Karpas-422 (cell line): ENCODE results near the gene ZNF804B. TPM values are rescaled to one million over a fixed set of nuclear protein-coding genes. Genes with fewer than 3 reads are reported as not detected.

Source experiments
- DNase-seq: peaks from one replicate; pipeline ENCODE4 v3.0.0-alpha.2; 2015
- H2AFZ ChIP-seq: fragments of 200-600 bp; sonication (generic); 2 replicates; pipeline ENCODE4 v1.6.1; 2014; ENCODE audit warnings: antibody characterized with exemption, low read length, mixed read lengths
- H3K27ac ChIP-seq: fragments of 200-600 bp; sonication (generic); 2 replicates; pipeline ENCODE4 v1.5.1; 2014; ENCODE audit warnings: mild to moderate bottlenecking, low read length, moderate library complexity
- H3K27me3 ChIP-seq: fragments of 200-600 bp; sonication (generic); 2 replicates; pipeline ENCODE4 v1.6.1; 2014; ENCODE audit warnings: low read length, mixed read lengths
- H3K36me3 ChIP-seq: fragments of 200-600 bp; sonication (generic); 2 replicates; pipeline ENCODE4 v1.6.1; 2014; ENCODE audit warnings: low read length, mixed read lengths; ENCODE audit not compliant: insufficient read depth
- H3K4me1 ChIP-seq: fragments of 200-600 bp; sonication (generic); 2 replicates; pipeline ENCODE4 v1.6.1; 2014; ENCODE audit warnings: mild to moderate bottlenecking, low read length, mixed read lengths
- H3K4me2 ChIP-seq: fragments of 200-600 bp; sonication (generic); 2 replicates; pipeline ENCODE4 v1.6.1; 2014; ENCODE audit warnings: low read length, low read depth, mild to moderate bottlenecking; ENCODE audit not compliant: poor library complexity, severe bottlenecking
- H3K4me3 ChIP-seq: fragments of 200-600 bp; sonication (generic); 2 replicates; pipeline ENCODE4 v1.5.1; 2014; ENCODE audit warnings: mild to moderate bottlenecking, antibody characterized with exemption, low read length, mixed read lengths
- H3K79me2 ChIP-seq: fragments of 200-600 bp; sonication (generic); 2 replicates; pipeline ENCODE4 v1.6.1; 2014; ENCODE audit warnings: mild to moderate bottlenecking, low read length, mixed read lengths
- H3K9ac ChIP-seq: fragments of 200-600 bp; sonication (generic); 2 replicates; pipeline ENCODE4 v1.6.0; 2014; ENCODE audit warnings: low read length
- H3K9me2 ChIP-seq: fragments of 200-600 bp; sonication (generic), shearing (Covaris generic); replicated peaks from 2 replicates; pipeline ENCODE4 v1.6.0; 2014; ENCODE audit warnings: mild to moderate bottlenecking, low read length, moderate library complexity; ENCODE audit not compliant: insufficient read depth
- H3K9me3 ChIP-seq: fragments of 300-700, 200-600 bp; sonication (generic); 2 replicates; pipeline ENCODE4 v1.6.1; 2014; ENCODE audit warnings: low read length, mixed read lengths
- H4K20me1 ChIP-seq: fragments of 200-600 bp; sonication (generic); 2 replicates; pipeline ENCODE4 v1.6.1; 2014; ENCODE audit warnings: mild to moderate bottlenecking, antibody characterized with exemption, low read length, low read depth; ENCODE audit not compliant: insufficient read depth
- total RNA-seq: library from RNA; depleted of rRNA; stranded (reverse); fragments of >200 nt; shearing (Covaris generic); gene quantifications from 2 replicates; pipeline ENCODE4 v1.2.3, GENCODE V29; 2014; ENCODE audit warnings: low replicate concordance

ZNF804B gene
- total RNA-seq, 1 experiment from 2014 or later: not detected

DNA sequence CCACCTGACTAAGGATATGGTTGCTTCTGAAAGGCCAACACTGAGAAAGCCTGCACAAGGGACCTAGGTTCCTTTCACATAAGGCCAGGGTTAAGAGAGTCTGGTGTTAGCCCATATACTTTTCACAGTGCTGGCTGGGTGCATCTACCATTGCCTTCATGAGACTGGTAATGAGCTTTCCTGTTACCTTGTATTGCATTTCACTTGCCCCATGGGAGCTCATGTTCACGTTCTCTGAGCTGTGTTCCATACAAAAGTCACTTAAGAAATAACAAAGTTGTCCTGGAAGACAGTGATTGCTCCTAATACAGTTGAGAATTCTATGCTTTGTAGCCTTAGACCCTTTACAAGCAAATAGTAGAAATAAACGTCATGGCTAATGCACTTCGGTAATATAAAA lies 373.9 kb downstream of the ZNF804B start:
- no peaks in the 10 kb centered on the region for H3K9me2 ChIP-seq
- no peak overlapping the region for H3K9ac ChIP-seq
- no peaks in the 10 kb centered on the region for H3K4me1 ChIP-seq

DNA sequence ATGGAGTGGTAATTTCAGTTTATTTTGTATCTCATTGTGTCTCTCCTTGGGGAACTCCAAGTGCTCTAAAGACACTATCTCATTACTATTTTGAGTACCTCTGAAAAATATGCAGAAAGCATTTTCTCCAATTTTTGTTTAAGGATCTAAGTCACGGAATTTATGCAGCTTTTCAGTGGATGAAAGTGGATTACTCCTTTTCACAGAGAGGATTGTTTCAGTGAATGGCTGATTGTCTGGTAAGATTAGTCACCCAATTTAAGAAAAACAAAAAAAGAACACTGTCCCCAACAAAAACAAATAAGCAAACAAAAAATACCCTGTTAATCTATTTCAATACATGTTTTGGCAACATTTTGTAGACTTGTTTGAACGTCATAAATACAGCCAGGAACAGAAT lies 374.3 kb downstream of the ZNF804B start:
- Histone ChIP-seq H3K4me3 (no peak overlapping the region), H3K36me3 (no peaks in the 10 kb centered on the region), H3K27me3 (no peaks in the 10 kb centered on the region), H3K79me2 (no peaks in the 10 kb centered on the region), H3K4me2 (no peak overlapping the region), H3K27ac (no peak overlapping the region), H3K9me2 (no peaks in the 10 kb centered on the region), H3K9ac (no peak overlapping the region), H3K9me3 (peaks cover 5% of the 10 kb centered on the region), H2AFZ (no peak overlapping the region), H4K20me1 (no peaks in the 10 kb centered on the region), H3K4me1 (no peaks in the 10 kb centered on the region)
- DNase-seq: no peak

More for the DNA sequence above, 373.9 kb downstream of the ZNF804B start:
- no peak overlapping the region for H2AFZ ChIP-seq
- H4K20me1 ChIP-seq: no peaks in the 10 kb centered on the region
- DNase-seq: no peak
- H3K27ac ChIP-seq: no peak overlapping the region
- H3K4me3 ChIP-seq: no peak overlapping the region
- peaks cover 3% of the 10 kb centered on the region; the same call in 1 of the 2 replicates for H3K9me3 ChIP-seq
- H3K27me3 ChIP-seq: no peaks in the 10 kb centered on the region
- H3K79me2 ChIP-seq: no peaks in the 10 kb centered on the region
- H3K36me3 ChIP-seq: no peaks in the 10 kb centered on the region
- no peak overlapping the region for H3K4me2 ChIP-seq

DNA sequence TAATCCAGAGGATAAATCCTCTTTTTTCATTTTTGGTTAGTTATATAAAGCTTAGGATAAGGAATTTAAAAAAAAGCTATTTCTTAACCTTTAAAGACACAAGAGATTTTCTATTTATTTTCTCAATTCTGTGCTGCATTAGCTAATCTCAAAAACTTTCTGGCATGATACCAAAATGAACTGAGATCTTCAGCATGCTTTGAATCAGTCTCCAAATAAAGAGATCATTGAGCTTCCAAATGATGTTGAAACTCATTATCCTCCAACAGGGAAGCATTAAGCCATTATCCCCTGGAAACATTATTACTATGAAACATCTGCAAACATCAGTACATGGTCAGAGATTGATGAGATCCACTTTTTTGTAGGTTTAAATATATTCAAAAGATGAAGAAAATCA lies 386.3 kb downstream of the ZNF804B start:
- H3K27ac ChIP-seq: no peak overlapping the region
- H3K9ac ChIP-seq: no peak overlapping the region
- no peaks in the 10 kb centered on the region for H3K9me2 ChIP-seq
- no peaks in the 10 kb centered on the region for H3K36me3 ChIP-seq
- no peak overlapping the region for H3K4me2 ChIP-seq
- DNase-seq: no peak
- peaks cover 15% of the 10 kb centered on the region for H3K9me3 ChIP-seq
- H3K27me3 ChIP-seq: no peaks in the 10 kb centered on the region
- no peaks in the 10 kb centered on the region for H4K20me1 ChIP-seq
- no peak overlapping the region for H3K4me3 ChIP-seq
- no peaks in the 10 kb centered on the region for H3K79me2 ChIP-seq
- no peaks in the 10 kb centered on the region for H3K4me1 ChIP-seq
- no peak overlapping the region for H2AFZ ChIP-seq

DNA sequence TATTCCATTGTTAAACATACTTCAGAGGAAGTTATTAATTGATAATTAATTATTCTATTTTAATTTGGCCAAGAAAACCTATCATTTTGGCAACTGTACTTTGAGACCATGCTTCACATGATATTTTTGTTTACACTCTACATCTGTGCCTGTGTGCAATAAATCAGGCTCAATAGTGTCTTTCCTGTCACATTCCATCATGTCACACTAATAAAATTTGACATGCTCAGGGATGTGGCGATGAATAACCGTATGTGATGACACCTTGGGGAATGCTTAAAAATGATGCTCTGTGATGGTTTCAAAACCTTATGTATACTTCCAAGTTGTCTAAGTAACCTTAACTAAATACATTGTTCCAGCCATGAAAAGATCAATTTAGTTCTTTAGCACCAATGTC lies 400.6 kb downstream of the ZNF804B start:
- H3K9me2 ChIP-seq: no peaks in the 10 kb centered on the region
- H3K4me1 ChIP-seq: no peaks in the 10 kb centered on the region
- H3K9ac ChIP-seq: no peak overlapping the region
- H3K27ac ChIP-seq: no peak overlapping the region
- no peaks in the 10 kb centered on the region for H3K36me3 ChIP-seq
- peaks cover 10% of the 10 kb centered on the region for H3K9me3 ChIP-seq
- H3K4me3 ChIP-seq: no peak overlapping the region
- no peaks in the 10 kb centered on the region for H4K20me1 ChIP-seq
- no peak overlapping the region for H3K4me2 ChIP-seq
- H2AFZ ChIP-seq: no peak overlapping the region
- H3K79me2 ChIP-seq: no peaks in the 10 kb centered on the region
- no peaks in the 10 kb centered on the region for H3K27me3 ChIP-seq
- no peak for DNase-seq

DNA sequence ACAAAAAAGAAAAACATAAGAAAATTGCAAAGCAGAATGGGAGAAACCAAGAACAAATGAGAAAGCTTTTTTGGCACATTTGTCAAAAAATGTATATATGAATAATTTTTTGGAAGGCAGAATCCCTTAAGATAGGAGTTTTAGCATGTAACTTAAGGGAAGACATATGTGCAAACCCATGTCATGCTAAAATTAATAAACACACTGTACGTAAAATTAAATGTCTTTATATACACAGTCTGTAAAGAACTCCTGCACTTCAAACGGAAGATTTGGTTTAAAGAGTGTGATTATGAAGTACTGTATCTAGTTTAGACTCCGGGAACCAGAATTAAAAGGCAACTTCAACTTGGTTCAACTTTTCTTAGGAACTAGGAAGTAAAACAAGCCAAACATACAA lies 405.9 kb downstream of the ZNF804B start:
- H3K4me1 ChIP-seq: no peaks in the 10 kb centered on the region
- DNase-seq: no peak
- H3K9me3 ChIP-seq: peaks cover 7% of the 10 kb centered on the region
- H3K4me2 ChIP-seq: no peak overlapping the region
- no peaks in the 10 kb centered on the region for H4K20me1 ChIP-seq
- H3K36me3 ChIP-seq: no peaks in the 10 kb centered on the region
- no peaks in the 10 kb centered on the region for H3K27me3 ChIP-seq
- H2AFZ ChIP-seq: no peak overlapping the region
- 0 out of 2 replicates have a peak, but pooled peaks cover 2% of the 10 kb centered on the region for H3K9me2 ChIP-seq
- no peaks in the 10 kb centered on the region for H3K79me2 ChIP-seq
- H3K4me3 ChIP-seq: no peak overlapping the region
- no peak overlapping the region for H3K9ac ChIP-seq
- H3K27ac ChIP-seq: no peak overlapping the region

DNA sequence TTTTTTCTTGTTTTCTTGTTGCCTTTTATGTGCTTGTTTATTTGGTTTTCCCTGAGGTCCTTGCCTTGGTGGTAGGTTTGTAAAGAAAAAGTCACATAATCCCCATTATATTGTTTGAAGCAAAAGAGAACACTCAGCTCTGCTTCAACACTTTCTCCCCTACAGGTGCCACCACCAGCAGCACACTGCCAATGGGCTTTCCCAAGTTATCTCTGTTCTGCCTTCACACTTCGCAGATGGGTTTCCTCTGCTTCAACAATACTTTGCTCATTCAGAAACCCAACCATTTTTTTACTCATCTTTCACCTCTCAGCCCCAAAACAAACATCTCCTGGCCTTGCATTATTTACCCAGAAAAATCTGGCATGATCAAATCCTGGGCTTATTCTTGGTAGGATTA lies 411.1 kb downstream of the ZNF804B start:
- Histone ChIP-seq H4K20me1 (no peaks in the 10 kb centered on the region), H3K9me3 (no peaks in the 10 kb centered on the region; the same call in 1 of the 2 replicates), H3K27ac (no peak overlapping the region), H3K4me1 (no peaks in the 10 kb centered on the region), H2AFZ (no peak overlapping the region), H3K4me3 (no peak overlapping the region), H3K4me2 (no peak overlapping the region), H3K27me3 (no peaks in the 10 kb centered on the region), H3K9ac (no peak overlapping the region), H3K36me3 (no peaks in the 10 kb centered on the region), H3K9me2 (0 out of 2 replicates have a peak, but pooled peaks cover 2% of the 10 kb centered on the region), H3K79me2 (no peaks in the 10 kb centered on the region)
- no peak for DNase-seq

DNA sequence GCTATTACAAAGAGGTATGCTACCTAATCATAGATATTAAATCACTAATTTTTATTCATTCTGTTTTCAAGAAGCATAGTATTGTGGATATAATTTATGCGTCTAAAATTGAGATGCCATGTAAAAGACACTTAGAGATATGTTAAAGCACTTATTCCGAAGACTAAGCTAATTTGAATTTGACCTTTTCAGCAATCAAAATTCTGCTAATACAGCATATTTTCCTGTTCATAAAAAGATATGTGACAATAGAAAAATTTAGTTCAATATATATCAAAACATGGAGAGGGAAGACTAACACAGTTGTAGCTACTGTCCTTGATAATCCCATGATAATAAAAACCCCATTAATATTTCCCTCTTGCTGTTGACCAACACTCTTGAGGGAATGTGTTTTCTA lies 422.6 kb downstream of the ZNF804B start:
- no peak for DNase-seq

DNA sequence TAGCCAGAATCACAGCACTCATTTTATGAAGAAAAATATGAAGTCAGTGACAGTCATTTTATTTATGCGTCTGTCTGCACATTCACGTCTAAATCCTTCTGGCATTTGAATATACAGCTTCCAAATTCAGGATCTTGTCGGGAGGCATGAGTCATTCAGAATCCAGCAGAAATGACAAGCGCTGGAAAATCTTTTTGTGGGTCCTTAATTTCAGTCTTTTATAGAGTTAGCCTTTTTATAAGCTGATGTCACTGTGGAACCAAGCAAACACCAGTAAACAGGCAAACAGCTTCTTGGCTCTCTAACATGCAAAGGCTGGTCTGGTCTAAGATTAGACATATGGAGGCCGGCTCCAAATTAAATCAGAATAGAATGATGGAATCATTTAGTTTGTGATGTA lies 424.2 kb downstream of the ZNF804B start:
- H3K36me3 ChIP-seq: no peaks in the 10 kb centered on the region
- no peaks in the 10 kb centered on the region for H4K20me1 ChIP-seq
- no peak overlapping the region for H2AFZ ChIP-seq
- no peak overlapping the region for H3K4me3 ChIP-seq
- H3K79me2 ChIP-seq: no peaks in the 10 kb centered on the region
- H3K9ac ChIP-seq: no peak overlapping the region
- peaks cover 30% of the 10 kb centered on the region for H3K9me3 ChIP-seq
- H3K9me2 ChIP-seq: no peaks in the 10 kb centered on the region
- no peak for DNase-seq
- H3K27ac ChIP-seq: no peak overlapping the region
- no peak overlapping the region for H3K4me2 ChIP-seq
- H3K27me3 ChIP-seq: no peaks in the 10 kb centered on the region
- no peaks in the 10 kb centered on the region for H3K4me1 ChIP-seq

More for the DNA sequence above, 422.6 kb downstream of the ZNF804B start:
- Histone ChIP-seq H3K4me1 (no peaks in the 10 kb centered on the region), H3K27me3 (no peaks in the 10 kb centered on the region), H3K27ac (no peak overlapping the region), H3K9me3 (peaks cover 28% of the 10 kb centered on the region), H3K4me3 (no peak overlapping the region), H3K4me2 (no peak overlapping the region), H3K79me2 (no peaks in the 10 kb centered on the region), H4K20me1 (no peaks in the 10 kb centered on the region), H3K9ac (no peak overlapping the region), H3K36me3 (no peaks in the 10 kb centered on the region), H3K9me2 (no peaks in the 10 kb centered on the region), H2AFZ (no peak overlapping the region)

DNA sequence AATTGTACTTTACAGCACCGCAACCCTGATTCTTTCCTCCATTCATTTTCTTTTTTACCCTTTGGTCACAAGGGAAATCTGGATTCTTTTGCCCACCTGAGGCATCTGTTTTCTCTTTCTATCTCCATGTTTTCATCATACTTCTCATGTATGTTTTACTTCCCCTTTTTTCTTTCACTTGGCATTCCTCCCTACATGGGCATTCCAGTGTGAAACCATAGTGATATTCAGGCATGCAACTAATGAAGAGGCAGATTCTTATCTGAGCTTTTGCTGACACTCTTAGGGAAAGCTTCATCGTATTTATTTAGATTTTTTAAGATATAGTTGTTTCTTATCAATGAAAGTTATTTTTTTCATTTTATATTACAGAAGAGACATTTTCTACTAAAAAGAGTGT lies 441.3 kb downstream of the ZNF804B start:
- H3K36me3 ChIP-seq: no peaks in the 10 kb centered on the region
- no peak overlapping the region for H3K27ac ChIP-seq
- no peaks in the 10 kb centered on the region for H3K4me1 ChIP-seq
- H4K20me1 ChIP-seq: no peaks in the 10 kb centered on the region
- no peaks in the 10 kb centered on the region for H3K79me2 ChIP-seq
- no peak overlapping the region for H2AFZ ChIP-seq
- peaks cover 5% of the 10 kb centered on the region; the same call in 1 of the 2 replicates for H3K9me3 ChIP-seq
- H3K4me2 ChIP-seq: no peak overlapping the region
- DNase-seq: no peak
- no peaks in the 10 kb centered on the region for H3K27me3 ChIP-seq
- H3K9me2 ChIP-seq: no peaks in the 10 kb centered on the region
- no peak overlapping the region for H3K9ac ChIP-seq
- H3K4me3 ChIP-seq: no peak overlapping the region
